Ovary (tissue), 9 donors: Measurements from ENCODE around the gene ZMAT3. TPM values are rescaled to one million over a fixed set of nuclear protein-coding genes. Genes with fewer than 3 reads are reported as not detected.

Experiments used
- DNase-seq, 5 donors: peaks; one replicate each; pipeline ENCODE4 v3.0.0-alpha.2; 2019 to 2020
- H3K27ac ChIP-seq, 2 donors: fragments of 200-600 bp; one replicate each; pipeline versions ENCODE4 v1.5.1 to v1.8.0; 2019 to 2022
- H3K27me3 ChIP-seq: fragments of 200-600 bp; one replicate; pipeline ENCODE4 v1.8.0; 2022
- H3K36me3 ChIP-seq: fragments of 200-600 bp; sonication (generic); one replicate; pipeline ENCODE4 v1.5.1; 2019
- H3K4me1 ChIP-seq: one replicate; pipeline ENCODE4 v1.8.1; 2013; ENCODE audit warnings: mild to moderate bottlenecking, moderate library complexity; ENCODE audit not compliant: insufficient read depth
- H3K4me3 ChIP-seq: fragments of 200-600 bp; sonication (generic); one replicate; pipeline ENCODE4 v1.5.1; 2017
- H3K9me3 ChIP-seq, 2 donors: fragments of 200-600 bp in 1 of 2; sonication (generic) in 1 of 2; one replicate each; pipeline versions ENCODE4 v1.5.1 to v1.8.1; 2013 to 2019; ENCODE audit warnings: mild to moderate bottlenecking in 1 of 2, moderate library complexity in 1 of 2
- CTCF ChIP-seq, 3 donors: fragments of 450-650 bp in 2 of 3; fragments of 200-600 bp in 1 of 3; IDR thresholded peaks; one replicate each; pipeline versions ENCODE4 v1.5.1 to v1.8.0; 2016 to 2022; ENCODE audit warnings: antibody characterized with exemption in 3 of 3, mild to moderate bottlenecking in 1 of 3
- EP300 ChIP-seq: sonication (generic); formaldehyde crosslinking; IDR thresholded peaks from one replicate; pipeline ENCODE4 v1.6.1; 2017; ENCODE audit warnings: antibody characterized with exemption
- POLR2A ChIP-seq: fragments of 450-650 bp; IDR thresholded peaks from one replicate; pipeline ENCODE4 v1.6.1; 2017; ENCODE audit warnings: antibody characterized with exemption, mild to moderate bottlenecking, moderate library complexity
- WGBS, 3 donors: extraction: QIAGEN DNeasy Blood & Tissue Kit in 1 of 3; methylation state at CpG; one replicate each; pipeline versions ENCODE4 v1.1.5 to v1.1.7; 2013 to 2017; 5-methylcytosine and 5-hydroxymethylcytosine counted together
- intact Hi-C, 4 donors: fragments of 100-400 bp; cut with DNase I; formaldehyde crosslinking; loops; one replicate each; pipeline versions ENCODE4 v1.11.0 to v1.15.1; 2022 to 2023
- polyA plus RNA-seq, 2 donors: library from polyadenylated mRNA; stranded (reverse); fragments of 200-250 nt in 1 of 2; fragments of 350-450 nt in 1 of 2; fragmentation: Illumina TruSeq in 1 of 2; extraction: RNeasy Lipid Tissue Mini Kit (QIAGEN cat#74804) in 1 of 2; gene quantifications; one replicate each; pipeline ENCODE4 v1.2.3, GENCODE V29; 2013 to 2014
- total RNA-seq, 7 donors: library from RNA; depleted of rRNA in 2 of 7; stranded (reverse); fragments of >200 nt in 2 of 7; fragmentation: NEBNext Ultra II Directional in 3 of 7; extraction: Animal tissue kit (Norgen Biotek cat#: 25700) in 3 of 7; gene quantifications; one replicate each; pipeline versions ENCODE4 v1.1.0 to v1.2.4, GENCODE V29; 2016 to 2023
- donor health status: DM: no; HTN: no; CAD: no; lungs with moderate emphysema.
- donor health status: DM: no; HTN: no; CAD: no.
- donor health status: Bipolar disorder and iron deficiency.
- donor health status: DM: yes; HTN: yes; CAD: no.
- donor health status: DM: no; HTN: no; CAD: no.
- donor health status: DM: yes; HTN: yes; CAD: no.

The ZMAT3 gene
- total and polyA plus RNA-seq, 9 donors = 1.4 to 15.4 (median 11.9) TPM

- no peaks in the 10 kb centered on the region for H3K36me3 ChIP-seq
- H3K27me3 ChIP-seq = no peaks in the 10 kb centered on the region
- WGBS, 3 donors = 28 to 67% (median 42%) methylated on average over 1 of the region's 1 CpG
- H3K27ac ChIP-seq = no peak overlapping the region
- H3K4me1 ChIP-seq = no peaks in the 10 kb centered on the region
- no peak for TF ChIP-seq POLR2A
- no peak for TF ChIP-seq EP300
- TF ChIP-seq CTCF (IDR thresholded peaks at IDR 0.05) = no peak
- intact Hi-C loops = loop anchor here in 1 of 4 donors (10.0 kb wide), 1 partner anchor 207 kb away; no protein-coding TSS in a partner anchor
- H3K9me3 ChIP-seq = no peaks in the 10 kb centered on the region
- DNase-seq = no peak
- no peak overlapping the region for H3K4me3 ChIP-seq
Observed at GRCh38 chr3:179108086-179108485, 36.5 kb upstream of the ZMAT3 start.

GRCh38 chr3:179107617-179108016 is 36.0 kb upstream of the ZMAT3 start:
- intact Hi-C loops = loop anchor here in 1 of 4 donors (10.0 kb wide), 1 partner anchor 207 kb away; no protein-coding TSS in a partner anchor
- no peak for DNase-seq
- Histone ChIP-seq H3K4me3 (no peak overlapping the region), H3K27me3 (no peaks in the 10 kb centered on the region), H3K27ac (no peak overlapping the region), H3K4me1 (no peaks in the 10 kb centered on the region), H3K9me3 (no peaks in the 10 kb centered on the region), H3K36me3 (no peaks in the 10 kb centered on the region)
- WGBS, 3 donors = 75 to 82% (median 79%) methylated on average over 3 of the region's 3 CpGs
- TF ChIP-seq CTCF (IDR thresholded peaks at IDR 0.05) (no peak), EP300 (no peak), POLR2A (no peak)

- WGBS, 3 donors = 15 to 25% (median 18%) methylated on average over 1 of the region's 1 CpG
- Histone ChIP-seq H3K27ac (no peak overlapping the region), H3K4me1 (no peaks in the 10 kb centered on the region), H3K9me3 (no peaks in the 10 kb centered on the region), H3K4me3 (no peak overlapping the region), H3K36me3 (no peaks in the 10 kb centered on the region), H3K27me3 (no peaks in the 10 kb centered on the region)
- TF ChIP-seq EP300 = no peak
- no peak for TF ChIP-seq POLR2A
- TF ChIP-seq CTCF (IDR thresholded peaks at IDR 0.05) = no peak
- intact Hi-C loops = loop anchor here in 2 of 4 donors (2.0 to 10.0 kb wide), 2 partner anchors 209 to 211 kb away; no protein-coding TSS in a partner anchor
- no peak for DNase-seq
Observed at GRCh38 chr3:179105881-179106280, 34.3 kb upstream of the ZMAT3 start.

GRCh38 chr3:179100652-179101051 is 29.0 kb upstream of the ZMAT3 start:
- Histone ChIP-seq H3K36me3 (no peaks in the 10 kb centered on the region), H3K9me3 (no peaks in the 10 kb centered on the region), H3K4me1 (peaks cover 1% of the 10 kb centered on the region), H3K27ac (no peak overlapping the region), H3K27me3 (no peaks in the 10 kb centered on the region), H3K4me3 (no peak overlapping the region)
- intact Hi-C loops = loop anchor here in 1 of 4 donors (10.0 kb wide), 1 partner anchor 214 kb away; no protein-coding TSS in a partner anchor
- no peak for TF ChIP-seq CTCF (IDR thresholded peaks at IDR 0.05)
- TF ChIP-seq POLR2A = no peak
- TF ChIP-seq EP300 = no peak
- DNase-seq = no peak
